GM18909 (cell line): Measurements from ENCODE around the gene NIPA2.

Experiments used
- ATAC-seq: cut with Tn5 transposase; IDR thresholded peaks from one replicate; pipeline ENCODE4 v1.9.1; 2021; ENCODE audit warnings: mild to moderate bottlenecking; ENCODE audit not compliant: unreplicated experiment, poor library complexity

NIPA2 gene

DNA sequence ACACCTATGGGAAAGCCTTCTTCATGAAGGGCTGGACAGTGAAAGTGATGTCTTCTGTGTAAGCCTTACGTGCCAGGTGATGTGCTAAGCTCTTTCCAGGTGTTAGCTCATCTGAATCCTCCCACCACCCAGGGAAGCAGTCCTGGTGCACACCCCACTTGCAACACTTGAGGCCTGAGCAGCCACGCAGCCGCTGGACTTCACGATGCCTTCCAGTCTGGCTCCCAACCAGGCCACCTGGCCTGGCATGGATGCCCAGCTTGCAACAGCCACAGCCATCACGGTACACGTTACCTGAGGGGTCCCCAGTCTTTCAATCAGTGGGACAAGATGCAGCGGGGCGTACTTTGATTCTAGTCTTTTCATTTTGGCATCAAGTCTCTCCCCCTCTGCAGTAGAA lies 35.8 kb downstream of the NIPA2 start:
- ATAC-seq, result no peak

DNA sequence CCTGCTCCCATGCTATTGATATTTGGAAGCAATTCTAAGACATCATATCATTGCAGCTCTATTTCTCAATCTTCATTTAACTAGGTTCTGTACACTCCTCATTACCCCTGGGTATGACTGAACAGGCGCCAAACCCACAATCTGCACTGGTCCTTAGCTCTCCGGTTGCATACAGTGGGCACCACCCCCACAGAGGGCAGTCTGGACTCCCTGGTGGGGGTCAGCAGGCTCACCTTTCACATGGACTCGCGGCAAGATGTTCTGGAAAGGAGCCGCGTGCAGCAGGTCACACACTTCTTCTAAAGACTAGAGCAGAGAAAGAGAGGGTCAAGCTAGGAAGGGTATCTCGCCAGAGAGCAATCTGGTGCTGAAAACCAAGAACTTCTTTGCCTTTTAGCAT lies 36.5 kb downstream of the NIPA2 start:
- ATAC-seq, result no peak

DNA sequence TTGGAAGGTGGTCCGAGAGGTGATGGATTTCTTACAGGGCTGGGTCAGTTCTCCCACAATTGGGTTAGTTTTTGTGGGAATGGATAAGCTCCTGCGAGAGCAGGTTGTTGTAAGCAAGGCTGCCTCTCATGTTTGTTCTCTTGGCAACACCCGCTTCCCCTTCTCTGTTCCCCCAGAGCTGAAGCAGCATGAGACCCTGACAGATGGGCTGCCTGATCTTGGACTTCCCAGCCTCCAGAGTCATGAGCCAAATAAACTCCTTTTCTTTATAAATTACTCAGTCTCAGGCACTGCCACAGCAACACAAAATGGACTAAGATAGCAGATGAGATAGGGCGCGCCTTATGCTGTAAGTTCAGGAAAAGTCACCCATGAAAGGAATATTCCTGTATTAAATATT lies 38.7 kb downstream of the NIPA2 start:
- ATAC-seq, result no peak

DNA sequence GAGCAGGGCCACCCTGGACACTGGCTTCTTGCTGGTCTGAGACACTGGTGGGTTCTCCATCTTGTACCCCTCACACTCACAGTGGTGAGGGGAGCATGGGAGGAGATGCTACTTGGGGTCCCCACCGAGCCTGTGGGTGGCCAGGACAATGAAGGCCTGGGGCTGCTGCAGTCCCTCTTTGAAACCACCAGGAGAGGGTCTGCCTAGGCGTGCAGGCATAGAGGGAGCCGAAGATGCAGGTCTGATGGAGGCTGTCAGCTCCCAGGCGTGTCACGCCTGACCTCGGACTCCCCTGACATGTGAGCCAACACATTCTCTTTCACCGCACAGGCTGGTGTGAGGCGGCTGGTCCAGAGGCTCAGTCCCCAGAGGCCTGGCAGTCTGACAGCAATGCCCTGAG lies 39.1 kb downstream of the NIPA2 start:
- no peak for ATAC-seq

DNA sequence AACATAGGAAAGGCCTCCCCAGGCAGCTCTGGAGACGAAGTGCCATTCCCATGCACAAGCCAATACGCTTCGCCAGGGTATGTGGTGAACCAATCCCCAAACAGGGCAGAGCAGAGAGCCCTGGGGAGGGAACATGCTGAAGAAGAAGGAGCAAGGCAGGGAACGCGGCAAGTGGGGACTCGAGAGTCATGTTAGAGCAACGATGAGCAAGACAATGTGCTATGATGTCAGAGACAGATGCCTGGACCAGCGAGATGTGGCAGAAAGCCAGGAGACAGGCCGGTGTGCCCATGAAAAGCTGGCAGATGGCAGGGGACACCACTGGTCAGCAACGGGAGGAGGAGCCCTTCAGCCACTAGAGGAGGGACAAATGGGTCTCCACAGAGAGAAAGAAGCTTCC lies 39.6 kb downstream of the NIPA2 start:
- no peak for ATAC-seq

DNA sequence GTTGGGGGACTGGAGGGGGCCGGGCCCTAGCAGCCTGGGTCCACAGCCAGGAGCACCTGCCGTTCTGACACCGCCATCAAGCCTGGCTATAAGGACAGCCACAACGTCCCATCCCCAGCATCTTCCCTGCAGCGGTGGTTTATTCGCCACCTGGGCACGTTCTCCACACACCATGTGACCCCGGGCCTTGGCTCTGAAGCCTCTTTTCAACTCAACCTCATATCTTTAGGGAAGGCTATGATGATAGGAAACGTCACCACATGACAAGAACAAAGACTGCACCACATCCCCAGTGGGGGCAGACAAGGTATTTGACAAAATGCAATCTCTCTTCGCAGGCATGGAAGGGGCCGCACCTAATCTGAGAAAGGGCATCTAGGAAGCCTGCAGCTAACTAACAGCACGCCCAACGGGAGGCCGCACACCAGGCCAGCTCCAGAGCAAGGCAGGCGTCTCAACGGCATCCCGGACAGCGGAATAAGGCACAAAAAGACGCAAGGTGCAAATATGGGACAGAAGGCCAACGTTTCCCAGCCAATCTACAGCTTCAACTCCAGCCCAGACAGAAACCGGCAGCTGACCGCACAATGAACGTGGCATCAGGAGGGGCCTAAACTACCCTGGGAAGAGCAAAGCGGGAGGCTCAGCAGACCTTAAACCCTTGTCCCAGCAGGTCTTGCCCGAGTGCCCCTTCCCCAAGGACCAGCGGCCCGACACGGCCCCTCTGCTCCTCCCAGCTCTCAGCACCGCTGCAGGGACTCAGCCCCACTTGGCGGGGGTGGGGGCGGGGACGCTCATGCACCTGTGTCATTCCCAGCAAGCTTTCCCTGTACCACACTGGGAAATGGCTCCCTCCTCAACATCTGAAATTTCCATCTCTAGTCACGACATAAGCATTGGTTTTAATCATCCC lies 41.9 kb downstream of the NIPA2 start:
- ATAC-seq, result no peak

DNA sequence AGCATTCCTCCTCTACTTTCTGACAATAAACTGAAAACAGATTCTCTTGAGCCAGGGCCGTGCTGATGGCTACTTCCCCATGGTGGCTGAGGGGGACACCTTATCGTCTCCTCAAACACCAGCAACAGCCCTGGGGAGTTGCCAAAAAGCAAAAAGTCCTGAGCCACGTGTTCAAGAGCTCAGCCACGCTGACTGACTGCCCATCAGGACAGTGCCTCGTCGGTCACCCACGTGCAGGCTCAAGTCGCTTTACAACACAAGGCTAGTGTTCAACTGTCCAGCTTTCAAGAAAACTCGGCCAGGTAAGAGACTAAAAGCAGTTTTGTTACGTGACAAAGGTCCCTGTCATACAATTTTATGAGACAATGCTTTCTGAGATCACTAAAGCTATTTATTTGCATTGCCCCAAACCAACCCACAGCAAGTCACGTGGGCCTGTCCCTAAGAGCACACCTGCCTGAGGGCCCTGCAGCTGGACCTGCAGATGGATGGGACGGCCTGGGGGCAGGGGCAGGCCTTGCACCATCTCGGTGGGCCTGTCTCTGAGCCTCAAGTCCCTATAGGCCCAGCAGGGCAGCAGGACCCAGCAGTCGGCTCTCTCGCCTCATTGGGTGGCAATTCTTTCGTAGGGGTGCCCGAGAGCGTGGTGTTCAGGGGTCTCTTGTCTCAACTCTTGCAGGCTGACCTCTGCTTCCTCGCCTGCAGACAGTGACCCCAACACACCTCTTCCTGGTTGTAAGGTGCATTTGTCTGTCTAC lies 42.7 kb downstream of the NIPA2 start:
- ATAC-seq, result no peak

DNA sequence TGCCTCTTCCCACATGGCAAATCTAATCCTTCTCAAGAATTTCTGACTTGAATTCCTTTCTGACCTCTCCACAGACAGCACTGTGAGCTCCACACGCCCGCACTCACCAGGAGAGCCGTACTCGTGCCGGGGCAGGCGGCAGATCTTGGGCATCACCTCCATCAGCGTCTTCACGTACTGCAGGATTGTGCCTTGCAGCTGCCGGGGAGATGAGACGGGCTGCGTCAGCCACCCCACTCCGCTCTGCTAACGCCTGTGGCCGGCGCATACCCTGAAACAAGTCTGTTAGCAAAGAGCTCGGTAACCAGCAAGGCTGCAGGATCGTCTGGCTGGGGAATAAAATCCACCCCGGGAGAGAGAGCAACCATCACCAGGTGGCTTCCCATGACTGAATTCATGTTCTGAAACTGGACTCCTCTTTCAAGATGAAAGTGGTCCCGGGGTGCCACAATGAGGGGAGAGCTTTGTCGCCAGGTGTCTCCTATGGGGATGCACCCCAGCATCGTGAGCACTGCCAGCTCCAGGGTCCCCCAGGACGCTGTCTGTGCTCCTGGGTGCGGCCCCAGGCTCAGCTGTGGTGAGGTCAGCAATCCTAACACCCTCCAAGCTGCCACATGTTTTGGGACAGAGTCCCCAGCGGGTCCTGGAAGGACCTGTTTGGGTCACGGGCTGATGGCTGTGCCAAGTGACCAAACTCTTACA lies 43.4 kb downstream of the NIPA2 start:
- no peak for ATAC-seq

DNA sequence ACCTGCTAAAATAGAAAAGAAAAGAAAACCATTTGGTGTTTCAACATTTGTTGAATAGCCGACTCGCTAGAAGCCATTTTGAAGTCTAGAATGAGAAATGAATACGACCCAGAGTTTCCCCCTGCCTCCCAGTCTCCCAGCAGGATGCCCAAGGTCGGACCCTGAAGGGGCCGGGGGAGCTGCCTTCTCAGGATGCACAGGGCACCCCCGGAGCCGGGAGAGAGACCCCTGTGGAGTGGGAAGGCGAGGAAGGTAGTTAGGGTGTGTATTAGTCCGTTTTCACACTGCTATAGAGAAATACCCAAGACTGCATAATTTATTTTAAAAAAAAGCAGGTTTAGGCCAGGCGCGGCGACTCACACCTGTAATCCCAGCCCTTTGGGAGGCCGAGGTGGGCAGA lies 44.7 kb downstream of the NIPA2 start:
- no peak for ATAC-seq

DNA sequence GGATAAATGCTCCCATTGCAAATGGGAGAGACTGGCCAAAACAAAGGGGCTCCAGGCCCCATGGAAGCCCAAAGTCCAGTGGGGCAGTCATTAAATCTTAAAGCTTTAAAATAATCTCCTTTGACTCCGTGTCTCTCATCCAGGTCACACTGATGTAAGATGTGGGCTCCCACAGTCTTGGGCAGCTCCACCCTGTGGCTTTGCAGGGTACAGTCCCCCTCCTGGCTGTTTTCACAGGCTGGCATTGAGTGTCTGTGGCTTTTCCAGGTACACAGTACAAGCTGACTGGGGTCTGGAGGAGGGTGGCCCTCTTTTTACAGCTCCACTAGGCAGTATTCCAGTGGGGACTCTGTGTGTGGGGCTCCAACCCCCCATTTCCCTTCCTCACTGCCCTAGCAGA lies 45.9 kb downstream of the NIPA2 start:
- no peak for ATAC-seq

DNA sequence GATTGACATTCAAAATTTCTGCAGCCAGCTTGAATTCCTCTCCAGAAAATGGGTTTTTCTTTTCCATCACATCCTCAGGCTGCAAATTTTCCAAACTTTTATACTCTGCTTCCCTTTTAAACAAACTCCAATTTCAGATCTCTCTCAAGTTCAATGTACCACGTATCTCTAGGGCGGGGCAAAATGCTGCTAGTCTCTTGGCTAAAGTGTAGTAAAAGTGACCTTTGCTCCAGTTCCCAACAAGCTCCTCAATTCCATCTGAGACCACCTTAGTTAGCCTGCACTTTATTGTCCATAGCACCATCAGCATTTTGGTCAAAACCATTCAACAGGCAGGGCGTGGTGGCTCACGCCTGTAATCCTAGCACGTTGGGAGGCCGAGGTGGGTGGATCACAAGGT lies 46.7 kb downstream of the NIPA2 start:
- ATAC-seq, result no peak

DNA sequence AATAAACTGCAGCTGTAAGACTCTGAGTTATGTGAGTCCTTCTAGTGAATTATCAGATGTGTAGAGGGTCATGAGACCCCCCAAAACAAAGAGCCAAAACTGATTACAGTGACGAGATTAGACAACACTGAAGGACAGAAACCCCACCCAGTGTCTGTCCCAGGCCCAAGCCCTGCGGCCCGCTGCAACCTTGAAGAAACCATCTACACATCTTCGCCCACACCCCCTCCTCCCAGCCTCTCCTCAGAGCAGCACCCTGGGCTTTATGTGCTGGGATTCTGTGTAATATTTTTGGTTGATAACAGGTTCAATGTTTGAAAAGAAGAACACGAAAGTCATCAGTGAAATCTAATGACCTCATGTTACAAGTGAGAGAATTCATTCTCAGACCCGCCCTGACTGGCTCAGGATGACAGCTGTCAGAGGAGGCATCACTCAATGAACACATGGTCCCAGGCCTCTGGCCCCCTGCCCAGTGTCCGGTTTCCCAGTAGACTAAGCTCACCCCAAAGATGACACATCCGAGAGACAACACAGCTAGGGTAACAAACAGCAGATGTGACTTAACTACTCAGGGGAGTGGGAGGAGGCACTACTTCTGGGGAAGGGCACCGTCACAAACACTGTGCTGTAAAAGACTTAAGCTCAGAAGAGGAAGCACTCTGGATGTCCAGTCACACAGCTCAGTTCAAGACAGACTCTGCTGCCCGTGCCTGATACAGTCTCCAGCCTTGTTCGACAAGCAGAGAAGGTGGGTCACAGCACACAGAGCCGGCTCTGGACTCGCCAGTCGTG lies 48.9 kb downstream of the NIPA2 start:
- ATAC-seq, result no peak

DNA sequence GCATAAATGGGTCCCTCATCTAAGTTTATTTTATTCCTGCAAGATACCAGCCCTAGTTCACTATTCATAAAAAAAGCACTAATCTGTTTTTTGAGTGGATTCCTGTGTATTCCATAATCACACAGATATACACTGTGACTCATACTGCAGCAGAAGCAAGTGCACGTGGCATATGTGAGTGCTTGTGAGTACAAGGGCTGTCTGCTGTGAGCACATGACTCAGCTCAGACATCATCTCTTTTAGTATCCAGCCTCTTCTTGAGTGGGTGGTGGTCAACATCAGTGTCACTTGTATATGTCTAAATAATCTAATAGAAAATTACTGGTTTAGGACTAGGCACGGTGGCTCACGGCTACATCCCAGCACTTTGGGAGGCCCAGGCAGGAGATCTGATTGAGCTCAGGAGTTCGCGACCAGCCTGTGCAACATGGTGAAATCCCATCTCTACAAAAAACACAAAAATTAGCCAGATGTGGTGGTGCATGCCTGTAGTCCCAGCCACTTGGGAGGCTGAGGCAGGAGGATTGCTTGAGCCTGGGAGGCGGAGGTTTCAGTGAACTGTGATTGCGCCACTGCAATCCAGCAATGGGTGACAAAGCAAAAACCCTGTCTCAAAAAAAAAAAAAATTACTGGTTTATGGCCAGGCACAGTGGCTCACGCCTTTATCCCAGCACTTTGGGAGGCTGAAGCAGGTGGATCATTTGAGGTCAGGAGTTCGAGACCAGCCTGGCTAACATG lies 49.8 kb downstream of the NIPA2 start:
- no peak for ATAC-seq

DNA sequence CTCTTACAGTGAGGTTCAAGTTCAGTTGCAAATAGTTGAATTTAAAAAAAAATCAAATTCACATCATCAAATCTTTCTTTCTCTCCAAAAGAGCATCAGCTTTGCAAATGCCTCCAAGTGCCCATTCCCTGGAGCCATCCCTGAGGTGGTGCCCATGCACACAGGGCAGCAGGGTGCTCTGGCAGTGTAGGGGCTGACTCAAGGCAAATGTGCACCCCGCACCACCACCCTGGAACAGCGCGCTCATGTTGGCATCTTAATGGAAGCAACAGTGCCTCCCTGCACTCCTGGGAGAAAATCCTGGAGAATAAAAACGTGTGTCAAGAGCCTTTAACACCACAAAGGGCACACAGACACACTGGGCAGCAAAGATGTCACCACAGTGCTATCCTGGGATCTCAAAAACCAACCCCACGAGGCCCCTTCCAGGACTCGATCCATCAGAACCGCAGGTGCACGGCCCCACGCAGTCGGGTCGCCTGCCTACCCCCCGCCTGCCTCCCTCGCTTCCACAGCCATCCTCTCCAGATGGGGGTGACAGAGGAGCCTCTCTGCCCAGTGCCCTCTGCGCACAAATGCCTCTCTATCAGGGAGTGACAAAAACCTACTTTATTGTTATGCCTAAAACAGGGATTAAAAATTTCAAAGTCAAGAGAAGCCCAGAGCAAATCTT lies 50.8 kb downstream of the NIPA2 start:
- no peak for ATAC-seq

DNA sequence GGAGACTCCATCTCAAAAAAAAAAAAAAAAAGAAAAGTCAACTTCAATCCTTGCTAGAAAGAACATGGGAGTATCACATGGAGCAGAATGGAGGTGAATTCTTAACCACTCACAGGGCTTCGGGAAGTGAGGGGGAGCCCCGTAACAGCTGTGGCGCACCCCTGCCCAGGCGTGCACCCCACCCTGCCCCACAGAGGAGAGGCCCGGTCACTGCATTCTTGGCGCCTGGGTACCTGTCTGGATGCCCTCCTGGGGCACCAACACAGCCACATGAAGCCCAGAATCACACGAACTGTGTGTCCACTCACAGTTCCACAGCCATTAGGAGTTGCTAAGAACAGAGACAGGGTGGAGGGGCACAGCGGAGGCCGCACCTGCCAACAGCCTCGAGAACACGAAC lies 51.8 kb downstream of the NIPA2 start:
- ATAC-seq, result no peak

DNA sequence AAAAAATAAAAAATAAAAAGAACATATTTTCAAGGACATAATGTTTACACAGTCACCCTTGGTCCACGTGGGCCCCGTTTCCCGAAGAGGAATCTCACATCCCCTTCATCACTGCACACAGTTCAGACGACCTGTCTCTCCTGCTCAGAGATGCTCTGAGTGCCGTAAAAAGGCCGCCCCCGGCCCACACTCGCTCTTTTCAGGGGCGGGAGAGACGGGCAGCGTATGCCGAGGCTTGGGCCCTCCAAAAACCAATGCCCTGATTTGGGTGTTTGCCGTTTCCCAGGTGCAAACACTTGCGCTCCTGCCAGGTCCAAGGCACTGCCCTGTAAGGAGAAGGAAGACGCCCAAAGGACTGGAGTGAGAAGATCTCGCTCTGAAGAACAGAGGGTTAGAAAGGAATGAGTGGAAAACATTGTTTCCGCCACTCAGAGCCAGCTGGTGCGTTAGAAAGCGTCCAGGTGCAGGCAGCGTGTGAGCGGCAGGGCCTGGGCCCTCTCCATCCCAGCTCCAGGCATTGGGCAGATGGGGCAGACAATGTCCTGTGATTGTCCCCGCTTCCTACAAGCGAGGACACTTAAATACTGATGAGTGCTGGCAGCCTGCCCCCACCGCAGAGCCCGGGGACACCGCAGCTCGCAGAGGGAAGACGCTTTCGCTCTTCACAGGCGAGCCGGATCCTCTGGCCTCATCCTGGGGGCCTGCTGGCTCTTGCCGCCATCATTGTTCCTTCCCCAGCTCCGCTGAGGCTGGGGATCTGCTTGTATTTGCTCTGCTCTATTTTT lies 53.2 kb downstream of the NIPA2 start:
- ATAC-seq, result no peak

DNA sequence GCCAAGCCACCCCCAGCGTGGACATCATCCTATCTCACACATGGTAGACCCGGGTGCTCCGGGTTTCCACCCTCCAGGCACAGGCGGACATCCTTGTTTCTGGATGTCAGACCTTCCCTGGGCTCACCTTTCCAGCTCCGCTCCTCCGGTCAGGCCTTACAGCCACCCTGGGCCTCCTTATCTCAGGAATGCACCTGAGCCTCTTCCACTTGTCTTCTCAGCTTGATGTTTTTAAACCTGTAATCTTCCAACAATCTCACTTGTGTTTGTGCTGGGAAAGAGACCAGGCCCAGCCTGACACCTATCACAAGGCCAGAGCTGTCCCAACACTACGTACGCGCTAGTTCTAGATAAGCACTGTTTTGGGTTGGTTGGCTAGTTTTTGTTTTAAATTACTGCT lies 53.9 kb downstream of the NIPA2 start:
- no peak for ATAC-seq

DNA sequence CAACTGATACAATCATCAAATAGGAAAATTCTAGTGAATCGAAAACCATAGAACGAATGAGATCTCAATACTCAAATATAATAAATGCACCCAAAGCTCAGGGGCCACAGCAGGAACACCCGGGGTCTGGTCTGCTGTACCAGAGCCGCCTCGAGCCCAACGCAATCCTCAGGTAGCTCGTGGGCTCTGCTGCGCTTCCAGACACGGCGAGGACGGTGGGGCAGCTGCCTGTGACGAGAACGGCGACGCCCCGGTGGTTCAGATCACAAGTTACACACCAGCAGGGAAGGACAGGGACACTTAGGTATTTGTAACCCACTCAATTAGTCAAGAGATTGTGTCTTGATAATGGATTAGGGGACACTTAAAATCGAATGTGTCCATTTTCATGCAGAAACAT lies 54.6 kb downstream of the NIPA2 start:
- no peak for ATAC-seq
